ENCODE results near the gene COX8A. TPM values are rescaled to one million over a fixed set of nuclear protein-coding genes. Genes with fewer than 3 reads are reported as not detected.

COX8A gene
- total and polyA plus RNA-seq, 9 of the 15 experiments (the other 6 are each of a cell fraction or from before 2014, with no cell fraction given): 274 to 1,206 (median 526) TPM

- TF ChIP-seq ZBTB40 (IDR thresholded peaks at IDR 0.05) (peak; percentile 95), ZBTB40 (CRISPR knock-in tag; IDR thresholded peaks at IDR 0.05) (no peak), GTF3C2 (IDR thresholded peaks at IDR 0.05; ENCODE audit: borderline replicate concordance, extremely low read depth, insufficient read length) (no peak), ETV1 (tag; conservative IDR thresholded peaks at IDR 0.05; ENCODE audit: low read depth) (peak; percentile 91), WHSC1 (IDR thresholded peaks at IDR 0.05; ENCODE audit: low read length) (no peak), BRD4 (IDR thresholded peaks at IDR 0.05) (peak; percentile 91), FOXJ3 (CRISPR knock-in tag; IDR thresholded peaks at IDR 0.05) (no peak), HLTF (IDR thresholded peaks at IDR 0.05) (0 out of 2 replicates have a peak, but pooled peaks have one; percentile 22), GATAD2A (IDR thresholded peaks at IDR 0.05) (0 out of 2 replicates have a peak, but pooled peaks have one; percentile 43), PKNOX1 (IDR thresholded peaks at IDR 0.05) (peak; percentile 98), NR2C2 (CRISPR knock-in tag; IDR thresholded peaks at IDR 0.05) (peak; percentile 86; the same call in 1 of the 2 replicates), NR2C2 (tag; IDR thresholded peaks at IDR 0.05) (peak; percentile 88)
Measured at GRCh38 chr11:63974259-63975143, at the start of gene COX8A (continued).

Measured in K562 (cell line).